GM10248 (cell line): Measurements from ENCODE around the gene ZG16.

Source experiments
- CTCF ChIA-PET: fragments of 300-600 bp; sonication (Branson Sonifier 250); formaldehyde crosslinking; extraction: SDS; loops from one replicate; lab custom pipeline; 2021; ENCODE audit warnings: antibody characterized with exemption; lab: Yijun Ruan, JAX
- POLR2A ChIA-PET: fragments of 350-650 bp; sonication (Branson Sonifier 250); formaldehyde crosslinking; extraction: SDS; loops from one replicate; lab custom pipeline; 2020; ENCODE audit warnings: antibody characterized with exemption; lab: Yijun Ruan, JAX
- DNase-seq: peaks from one replicate; pipeline ENCODE4 v3.0.0; 2012; ENCODE audit errors: extremely low spot score
- TF ChIP-seq, protein P1 (sequence below): IDR thresholded peaks from 2 replicates; pipeline ENCODE4 v1.5.1; 2012; ENCODE audit warnings: mild to moderate bottlenecking, low read depth; ENCODE audit errors: extremely low read depth, missing control alignments, control extremely low read depth

Gene ZG16

DNA sequence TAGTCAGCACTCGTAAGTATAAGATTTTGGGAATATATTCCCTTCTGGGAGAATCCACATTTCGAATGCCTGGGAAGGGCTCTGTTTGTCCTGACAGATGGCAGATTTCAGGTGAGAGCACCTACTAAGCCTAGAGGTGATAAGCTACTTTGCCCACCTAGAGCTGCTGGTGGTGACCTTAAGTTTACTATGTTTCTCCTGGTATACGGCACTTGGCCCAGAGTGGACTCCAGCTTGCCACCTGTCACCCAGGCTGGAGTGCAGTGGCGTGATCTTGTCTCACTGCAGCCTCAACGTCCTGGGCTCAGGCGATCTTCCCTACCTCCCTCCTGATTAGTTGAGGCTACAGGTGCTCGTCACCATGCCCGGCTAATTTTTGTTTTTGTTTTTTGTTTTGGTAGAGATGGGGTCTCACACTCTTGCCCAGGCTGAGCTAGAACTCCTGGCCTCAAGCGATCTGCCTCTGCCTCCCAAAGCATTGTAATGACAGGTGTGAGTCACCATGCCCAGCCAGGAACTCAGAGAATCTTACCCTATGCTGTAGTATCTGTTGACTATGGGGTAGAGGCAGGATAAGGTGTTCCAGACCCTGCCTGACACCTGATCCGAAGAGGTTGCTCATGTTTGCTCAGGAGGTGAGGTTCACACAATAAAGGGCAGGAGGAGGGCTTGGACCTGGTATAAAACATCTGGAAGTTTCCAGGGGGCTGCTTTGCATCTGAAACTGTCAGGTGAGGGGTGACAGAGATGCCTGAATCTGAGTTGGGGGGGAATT is at the start of gene ZG16:
Gene ZG16 (plus strand): TSS at position 681 of the 775 bp plus-strand sequence. CDS start 1,011 bp downstream, outside the sequence.
- ChIA-PET CTCF (interaction anchor here (1.0 to 1.8 kb wide), 4 partner anchors 8 to 23 kb away, joined by 3 to 11 read pairs (median 5); no protein-coding TSS in a partner anchor), POLR2A (no interaction called here)
- no peak for DNase-seq
- TF ChIP-seq, protein P1, sequence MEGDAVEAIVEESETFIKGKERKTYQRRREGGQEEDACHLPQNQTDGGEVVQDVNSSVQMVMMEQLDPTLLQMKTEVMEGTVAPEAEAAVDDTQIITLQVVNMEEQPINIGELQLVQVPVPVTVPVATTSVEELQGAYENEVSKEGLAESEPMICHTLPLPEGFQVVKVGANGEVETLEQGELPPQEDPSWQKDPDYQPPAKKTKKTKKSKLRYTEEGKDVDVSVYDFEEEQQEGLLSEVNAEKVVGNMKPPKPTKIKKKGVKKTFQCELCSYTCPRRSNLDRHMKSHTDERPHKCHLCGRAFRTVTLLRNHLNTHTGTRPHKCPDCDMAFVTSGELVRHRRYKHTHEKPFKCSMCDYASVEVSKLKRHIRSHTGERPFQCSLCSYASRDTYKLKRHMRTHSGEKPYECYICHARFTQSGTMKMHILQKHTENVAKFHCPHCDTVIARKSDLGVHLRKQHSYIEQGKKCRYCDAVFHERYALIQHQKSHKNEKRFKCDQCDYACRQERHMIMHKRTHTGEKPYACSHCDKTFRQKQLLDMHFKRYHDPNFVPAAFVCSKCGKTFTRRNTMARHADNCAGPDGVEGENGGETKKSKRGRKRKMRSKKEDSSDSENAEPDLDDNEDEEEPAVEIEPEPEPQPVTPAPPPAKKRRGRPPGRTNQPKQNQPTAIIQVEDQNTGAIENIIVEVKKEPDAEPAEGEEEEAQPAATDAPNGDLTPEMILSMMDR, result no peak

GRCh38 chr16:29729116-29729521 is 48.9 kb upstream of the ZG16 start:
- POLR2A ChIA-PET, result no interaction called here
- no peak for DNase-seq
- TF ChIP-seq, protein P1, result peak; percentile 44
- CTCF ChIA-PET, result interaction anchor here (0.8 to 8.0 kb wide), 15 partner anchors 9 to 120 kb away, joined by 3 to 59 read pairs (median 6); partner anchors contain the start of genes KIF22 and PAGR1

GRCh38 chr16:29730649-29731048 is 47.4 kb upstream of the ZG16 start:
- ChIA-PET CTCF (interaction anchor here (1.1 to 8.0 kb wide), 6 partner anchors 8 to 65 kb away, joined by 3 to 59 read pairs (median 10); partner anchors contain the start of gene KIF22), POLR2A (interaction anchor here (1.2 kb wide), 2 partner anchors 24 to 60 kb away, joined by 3 read pairs; partner anchors contain the start of gene KIF22)
- TF ChIP-seq, protein P1, result no peak
- no peak for DNase-seq

DNA sequence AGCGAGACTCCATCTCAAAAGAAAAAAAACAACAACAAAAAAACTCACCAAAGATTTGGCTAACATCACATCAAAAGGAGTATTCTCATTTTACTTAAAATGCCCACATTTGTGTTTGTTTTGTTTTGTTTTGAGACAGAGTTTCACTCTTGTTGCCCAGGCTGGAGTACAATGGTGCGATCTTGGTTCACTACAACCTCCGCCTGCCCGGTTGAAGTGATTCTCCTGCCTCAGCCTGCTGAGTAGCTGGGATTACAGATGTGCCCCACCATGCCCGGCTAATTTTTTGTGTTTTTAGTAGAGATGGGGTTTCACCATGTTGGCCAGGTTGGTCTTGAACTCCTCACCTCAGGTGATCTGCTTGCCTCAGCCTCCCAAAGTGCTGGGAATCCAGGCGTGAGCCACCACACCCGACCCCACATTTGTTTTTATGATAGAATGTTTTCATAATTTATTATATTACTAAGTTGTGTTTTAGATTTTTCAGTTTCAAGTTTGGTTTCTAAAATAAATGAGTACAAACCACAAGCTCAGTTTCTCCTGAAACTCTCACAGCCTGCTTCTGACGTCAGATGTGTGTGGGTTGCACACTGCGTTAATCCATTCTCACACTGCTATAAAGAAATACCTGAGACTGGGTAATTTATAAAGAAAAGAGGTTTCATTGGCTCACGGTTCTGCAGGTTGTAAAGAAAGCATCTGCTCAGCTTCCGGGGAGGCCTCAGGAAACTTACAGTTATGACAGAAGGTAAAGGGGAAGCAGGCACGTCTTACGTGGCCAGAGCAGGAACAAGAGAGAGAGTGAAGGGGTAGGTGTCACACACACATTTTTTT is 46.1 kb upstream of the ZG16 start:
- DNase-seq, result peak; percentile 75
- CTCF ChIA-PET, result interaction anchor here (1.0 to 8.0 kb wide), 7 partner anchors 12 to 86 kb away, joined by 3 to 59 read pairs (median 6); partner anchors contain the start of gene KIF22
- POLR2A ChIA-PET, result interaction anchor here (0.7 to 1.2 kb wide), 3 partner anchors 23 to 447 kb away, joined by 3 to 6 read pairs (median 3); partner anchors contain the start of gene KIF22

- TF ChIP-seq, protein P1, result no peak
- CTCF ChIA-PET, result interaction anchor here (0.8 to 8.0 kb wide), 3 partner anchors 14 to 55 kb away, joined by 3 to 59 read pairs (median 3); no protein-coding TSS in a partner anchor
- POLR2A ChIA-PET, result no interaction called here
- DNase-seq, result no peak
Observed at GRCh38 chr16:29734786-29735185, 43.3 kb upstream of the ZG16 start.

DNA sequence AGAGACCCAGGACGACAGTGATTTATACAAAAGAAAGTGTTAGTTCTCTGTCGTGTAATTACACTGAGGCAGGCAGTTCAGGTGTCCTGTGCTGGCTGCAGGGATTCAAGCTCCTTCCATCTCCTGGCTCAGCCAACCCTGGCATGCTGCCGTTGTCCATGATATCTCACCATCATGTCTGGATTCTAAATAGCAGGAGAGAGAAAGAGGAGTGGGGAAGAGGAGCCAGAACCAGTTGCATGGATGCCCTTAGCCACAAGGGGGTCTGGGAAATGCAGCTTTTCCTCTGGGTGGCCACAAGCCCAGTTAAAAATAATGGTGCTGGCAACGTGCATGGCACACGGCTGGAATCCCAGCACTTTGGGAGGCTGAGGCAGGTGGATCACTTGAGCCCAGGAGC is 41.9 kb upstream of the ZG16 start:
- TF ChIP-seq, protein P1, result no peak
- no peak for DNase-seq
- CTCF ChIA-PET, result interaction anchor here (8.0 kb wide), 1 partner anchor 16 kb away, joined by 59 read pairs; no protein-coding TSS in a partner anchor
- POLR2A ChIA-PET, result no interaction called here
